T-helper 2 cell treated with Interferon-gamma antibody and Interleukin-4, amounts not matched to agents 5 μg/mL and 100 μg/mL, for 36 hours (primary cell): ENCODE data around the gene PEX3.
A peak's percentile ranks its signal among the peaks of the same experiment; 100 is the strongest.
"Not testable (repeated sequence)": the region's sequence is repeated elsewhere in the genome, so short reads cannot be mapped to it uniquely, and the experiment has no call there.

ENCODE experiments used
- DNase-seq: peaks from one replicate; pipeline ENCODE4 v3.0.0; 2021; ENCODE audit warnings: low spot score
- H3K27ac Mint-ChIP-seq: one replicate; pipeline ENCODE4 v1.8.0; 2021; ENCODE audit warnings: mild to moderate bottlenecking, mixed read lengths
- H3K27me3 Mint-ChIP-seq: one replicate; pipeline ENCODE4 v1.8.0; 2021; ENCODE audit warnings: low read depth, mixed read lengths
- H3K36me3 Mint-ChIP-seq: one replicate; pipeline ENCODE4 v1.8.0; 2021; ENCODE audit warnings: low read depth, mixed read lengths
- H3K4me1 Mint-ChIP-seq: one replicate; pipeline ENCODE4 v1.8.0; 2021; ENCODE audit warnings: low read depth, mixed read lengths
- H3K4me3 Mint-ChIP-seq: one replicate; pipeline ENCODE4 v1.8.0; 2022; ENCODE audit warnings: mild to moderate bottlenecking, moderate library complexity, mixed read lengths
- H3K9me3 Mint-ChIP-seq: one replicate; pipeline ENCODE4 v1.8.0; 2021; ENCODE audit warnings: mixed read lengths

Gene PEX3

GRCh38 chr6:143427109-143427817 is 23.3 kb upstream of the PEX3 start:
- Mint-ChIP-seq H3K27ac (no peak overlapping the region), H3K27me3 (no peaks in the 10 kb centered on the region)

GRCh38 chr6:143429970-143430369 is 20.6 kb upstream of the PEX3 start:
- peaks cover 2% of the 10 kb centered on the region for H3K4me1 Mint-ChIP-seq
- no peak overlapping the region for H3K4me3 Mint-ChIP-seq
- H3K27ac Mint-ChIP-seq, result no peak overlapping the region
- H3K36me3 Mint-ChIP-seq, result peaks cover 8% of the 10 kb centered on the region
- DNase-seq, result no peak
- H3K27me3 Mint-ChIP-seq, result no peaks in the 10 kb centered on the region
- H3K9me3 Mint-ChIP-seq, result no peaks in the 10 kb centered on the region

More at GRCh38 chr6:143427109-143427817, 23.3 kb upstream of the PEX3 start:
- Mint-ChIP-seq H3K4me1 (peaks cover 2% of the 10 kb centered on the region), H3K4me3 (no peak overlapping the region), H3K9me3 (no peaks in the 10 kb centered on the region), H3K36me3 (peaks cover 7% of the 10 kb centered on the region)
- peak; percentile 50 for DNase-seq

GRCh38 chr6:143431226-143431625 is 19.4 kb upstream of the PEX3 start:
- no peak overlapping the region for H3K27ac Mint-ChIP-seq
- no peaks in the 10 kb centered on the region for H3K27me3 Mint-ChIP-seq
- no peak overlapping the region for H3K4me3 Mint-ChIP-seq
- H3K36me3 Mint-ChIP-seq, result peaks cover 13% of the 10 kb centered on the region
- no peaks in the 10 kb centered on the region for H3K9me3 Mint-ChIP-seq
- H3K4me1 Mint-ChIP-seq, result peaks cover 2% of the 10 kb centered on the region
- DNase-seq, result no peak

- Mint-ChIP-seq H3K27me3 (no peaks in the 10 kb centered on the region), H3K9me3 (no peaks in the 10 kb centered on the region), H3K36me3 (peaks cover 15% of the 10 kb centered on the region), H3K4me3 (no peak overlapping the region), H3K27ac (no peak overlapping the region), H3K4me1 (no peaks in the 10 kb centered on the region)
- no peak for DNase-seq
Observed at GRCh38 chr6:143432588-143432987, 18.0 kb upstream of the PEX3 start.

GRCh38 chr6:143441010-143441409 is 9.6 kb upstream of the PEX3 start:
- H3K27ac Mint-ChIP-seq, result peak overlapping the region; percentile 85
- H3K4me1 Mint-ChIP-seq, result peaks cover 17% of the 10 kb centered on the region
- peaks cover 5% of the 10 kb centered on the region for H3K9me3 Mint-ChIP-seq
- no peak for DNase-seq
- peaks cover 50% of the 10 kb centered on the region for H3K36me3 Mint-ChIP-seq
- no peaks in the 10 kb centered on the region for H3K27me3 Mint-ChIP-seq
- H3K4me3 Mint-ChIP-seq, result no peak overlapping the region

GRCh38 chr6:143441680-143442545 is 8.7 kb upstream of the PEX3 start:
- peaks cover 44% of the 10 kb centered on the region for H3K36me3 Mint-ChIP-seq
- no peaks in the 10 kb centered on the region for H3K27me3 Mint-ChIP-seq
- H3K4me1 Mint-ChIP-seq, result peaks cover 17% of the 10 kb centered on the region
- DNase-seq, result peak; percentile 49
- H3K9me3 Mint-ChIP-seq, result peaks cover 5% of the 10 kb centered on the region
- peak overlapping the region; percentile 85 for H3K27ac Mint-ChIP-seq
- H3K4me3 Mint-ChIP-seq, result peak overlapping the region; percentile 52

GRCh38 chr6:143443096-143443495 is 7.5 kb upstream of the PEX3 start:
- Mint-ChIP-seq H3K36me3 (peaks cover 45% of the 10 kb centered on the region), H3K9me3 (peaks cover 5% of the 10 kb centered on the region), H3K4me1 (peaks cover 17% of the 10 kb centered on the region), H3K27ac (no peak overlapping the region), H3K27me3 (no peaks in the 10 kb centered on the region), H3K4me3 (no peak overlapping the region)
- DNase-seq, result no peak

GRCh38 chr6:143447865-143448264 is 2.7 kb upstream of the PEX3 start:
- DNase-seq, H3K27ac Mint-ChIP-seq, H3K27me3 Mint-ChIP-seq, H3K4me3 Mint-ChIP-seq, H3K9me3 Mint-ChIP-seq: not testable (repeated sequence)
- H3K36me3 Mint-ChIP-seq, result peaks cover 15% of the 10 kb centered on the region
- H3K4me1 Mint-ChIP-seq, result peaks cover 22% of the 10 kb centered on the region

- DNase-seq, result no peak
- H3K4me1 Mint-ChIP-seq, result peaks cover 26% of the 10 kb centered on the region
- peak overlapping the region; percentile 99 for H3K4me3 Mint-ChIP-seq
- peak overlapping the region; percentile 100 for H3K27ac Mint-ChIP-seq
- H3K27me3 Mint-ChIP-seq, result no peaks in the 10 kb centered on the region
- no peaks in the 10 kb centered on the region for H3K9me3 Mint-ChIP-seq
- H3K36me3 Mint-ChIP-seq, result peaks cover 8% of the 10 kb centered on the region
Observed at GRCh38 chr6:143449082-143449713, 1.4 kb upstream of the PEX3 start.

GRCh38 chr6:143449714-143450452 is 722 bp upstream of the PEX3 start:
- Mint-ChIP-seq H3K4me3 (peak overlapping the region; percentile 99), H3K9me3 (no peaks in the 10 kb centered on the region), H3K36me3 (peaks cover 9% of the 10 kb centered on the region), H3K27ac (peak overlapping the region; percentile 100), H3K4me1 (peaks cover 30% of the 10 kb centered on the region), H3K27me3 (no peaks in the 10 kb centered on the region)
- peak; percentile 26 for DNase-seq

GRCh38 chr6:143451531-143451930 is 926 bp downstream of the PEX3 start:
- peak overlapping the region; percentile 99 for H3K4me3 Mint-ChIP-seq
- no peak for DNase-seq
- H3K4me1 Mint-ChIP-seq, result peaks cover 28% of the 10 kb centered on the region
- peaks cover 9% of the 10 kb centered on the region for H3K36me3 Mint-ChIP-seq
- H3K27me3 Mint-ChIP-seq, result no peaks in the 10 kb centered on the region
- H3K27ac Mint-ChIP-seq, result peak overlapping the region; percentile 100
- H3K9me3 Mint-ChIP-seq, result no peaks in the 10 kb centered on the region

- H3K9me3 Mint-ChIP-seq, result no peaks in the 10 kb centered on the region
- peaks cover 17% of the 10 kb centered on the region for H3K36me3 Mint-ChIP-seq
- DNase-seq, result no peak
- no peak overlapping the region for H3K27ac Mint-ChIP-seq
- H3K4me1 Mint-ChIP-seq, result peaks cover 12% of the 10 kb centered on the region
- no peak overlapping the region for H3K4me3 Mint-ChIP-seq
- H3K27me3 Mint-ChIP-seq, result no peaks in the 10 kb centered on the region
Observed at GRCh38 chr6:143457563-143458359, 7.2 kb downstream of the PEX3 start.

GRCh38 chr6:143465546-143465945 is 14.9 kb downstream of the PEX3 start:
- H3K27ac Mint-ChIP-seq, result no peak overlapping the region
- H3K4me1 Mint-ChIP-seq, result peaks cover 2% of the 10 kb centered on the region
- no peaks in the 10 kb centered on the region for H3K27me3 Mint-ChIP-seq
- H3K36me3 Mint-ChIP-seq, result peaks cover 34% of the 10 kb centered on the region
- no peak for DNase-seq
- no peak overlapping the region for H3K4me3 Mint-ChIP-seq
- H3K9me3 Mint-ChIP-seq, result no peaks in the 10 kb centered on the region
